CD4-positive, alpha-beta T cell treated with Interferon alpha-2 for 1 hour (primary cell): Measurements from ENCODE around the gene UBQLN4.
"Not testable (repeated sequence)": the region's sequence is repeated elsewhere in the genome, so short reads cannot be mapped to it uniquely, and the experiment has no call there.

ENCODE experiments used
- DNase-seq, 2 donors: peaks; one replicate each; pipeline ENCODE4 v3.0.0-alpha.2; 2020 to 2022

The UBQLN4 gene

DNA sequence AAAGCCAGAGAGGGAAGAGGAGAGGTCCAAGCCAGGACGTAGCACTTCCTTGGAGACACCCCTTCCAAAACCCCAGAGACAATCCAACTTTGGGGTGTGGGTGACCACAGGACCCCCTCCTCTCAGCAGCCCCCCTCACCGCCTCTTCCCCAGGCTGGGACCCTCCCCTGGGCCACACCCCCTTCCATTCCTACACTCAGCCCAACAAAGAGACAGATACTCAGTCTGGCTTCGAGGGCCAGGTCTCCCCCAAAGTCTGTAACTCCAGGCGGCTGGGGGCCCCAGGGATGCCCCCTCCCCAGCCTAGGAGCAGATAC is 27.2 kb upstream of the UBQLN4 start:
- no peak for DNase-seq

DNA sequence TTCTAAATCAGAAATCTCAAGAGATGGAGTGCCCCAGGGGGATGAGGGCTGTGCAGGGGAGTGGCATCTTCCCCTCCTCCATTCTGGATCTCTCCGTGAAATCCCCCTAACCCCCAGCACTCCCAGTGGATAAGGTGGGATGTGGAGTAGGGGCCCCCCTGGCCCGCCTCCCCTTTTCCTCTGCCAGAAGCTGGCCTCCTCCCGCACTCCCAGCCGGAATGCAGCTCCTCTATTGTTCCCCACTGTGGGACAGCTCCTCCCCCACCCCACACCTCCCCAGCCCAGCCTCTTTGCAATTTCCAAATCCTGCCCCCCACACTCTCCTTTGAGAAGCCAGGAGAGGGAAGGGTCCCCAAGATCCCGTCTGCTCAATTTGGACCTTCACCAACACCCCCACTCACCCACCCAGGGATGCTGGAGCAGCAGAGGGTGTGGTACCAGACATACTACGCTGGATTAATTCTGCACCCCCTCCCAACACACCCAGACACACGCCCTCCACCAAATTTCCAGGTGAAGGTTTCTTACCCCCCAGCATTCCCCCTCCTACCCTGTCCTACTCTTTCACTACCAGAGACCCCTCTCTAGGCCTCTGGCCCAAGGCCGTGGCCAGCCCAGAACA is 26.8 kb upstream of the UBQLN4 start:
- no peak for DNase-seq

DNA sequence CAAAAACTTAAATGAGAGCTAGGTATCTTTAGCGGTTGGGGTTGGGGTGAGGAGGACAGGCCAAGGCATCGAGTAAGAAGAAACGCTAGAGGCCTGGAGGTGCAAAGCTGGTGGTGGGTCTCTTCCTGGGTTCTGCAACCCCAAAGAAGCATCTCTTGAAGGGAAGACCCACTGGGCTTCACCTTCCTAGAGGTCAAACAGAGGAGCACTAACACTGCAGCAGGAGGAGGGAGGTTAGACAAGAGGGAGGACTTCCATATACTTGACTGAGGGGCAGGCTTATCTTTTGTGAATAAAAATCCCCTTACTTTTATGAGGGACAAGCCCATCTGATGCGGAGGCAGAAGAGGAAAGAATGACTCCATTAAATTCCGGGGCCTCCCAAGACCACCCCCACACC is 26.2 kb upstream of the UBQLN4 start:
- no peak for DNase-seq

DNA sequence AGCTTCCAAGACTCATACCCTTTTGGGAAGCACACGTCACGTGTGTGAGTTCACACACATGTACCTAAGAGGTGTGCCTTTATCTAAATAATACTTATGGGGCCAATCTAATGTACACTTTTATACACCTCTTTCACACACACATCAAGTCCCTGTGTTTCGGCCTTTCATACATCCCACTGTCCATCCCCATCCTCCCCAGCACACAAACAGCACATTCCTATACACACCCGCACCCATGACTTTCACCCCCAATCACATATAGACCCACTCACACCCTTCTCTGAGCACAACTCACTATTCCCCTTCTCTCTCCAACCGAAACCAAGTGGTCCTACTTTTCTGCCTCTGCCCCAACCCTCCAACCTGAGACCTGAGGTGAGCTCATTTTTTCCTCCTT is 25.1 kb upstream of the UBQLN4 start:
- no peak for DNase-seq

DNA sequence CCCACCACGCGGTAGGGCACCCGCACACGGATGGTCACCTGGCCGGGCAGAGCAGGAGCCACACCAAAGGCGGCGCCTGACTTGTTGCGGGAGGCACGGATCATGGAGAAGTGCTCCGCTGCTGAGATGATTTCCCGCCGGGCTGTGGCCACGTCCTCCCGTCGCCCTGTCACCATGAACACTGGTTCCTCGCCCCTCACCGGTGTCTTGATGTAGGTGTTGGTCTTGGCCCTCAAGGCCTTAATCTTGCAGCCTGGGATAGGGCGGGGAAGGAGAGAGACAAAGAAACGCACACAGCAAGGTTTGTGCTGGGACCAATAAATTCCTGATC is 23.8 kb upstream of the UBQLN4 start:
- DNase-seq = no peak

DNA sequence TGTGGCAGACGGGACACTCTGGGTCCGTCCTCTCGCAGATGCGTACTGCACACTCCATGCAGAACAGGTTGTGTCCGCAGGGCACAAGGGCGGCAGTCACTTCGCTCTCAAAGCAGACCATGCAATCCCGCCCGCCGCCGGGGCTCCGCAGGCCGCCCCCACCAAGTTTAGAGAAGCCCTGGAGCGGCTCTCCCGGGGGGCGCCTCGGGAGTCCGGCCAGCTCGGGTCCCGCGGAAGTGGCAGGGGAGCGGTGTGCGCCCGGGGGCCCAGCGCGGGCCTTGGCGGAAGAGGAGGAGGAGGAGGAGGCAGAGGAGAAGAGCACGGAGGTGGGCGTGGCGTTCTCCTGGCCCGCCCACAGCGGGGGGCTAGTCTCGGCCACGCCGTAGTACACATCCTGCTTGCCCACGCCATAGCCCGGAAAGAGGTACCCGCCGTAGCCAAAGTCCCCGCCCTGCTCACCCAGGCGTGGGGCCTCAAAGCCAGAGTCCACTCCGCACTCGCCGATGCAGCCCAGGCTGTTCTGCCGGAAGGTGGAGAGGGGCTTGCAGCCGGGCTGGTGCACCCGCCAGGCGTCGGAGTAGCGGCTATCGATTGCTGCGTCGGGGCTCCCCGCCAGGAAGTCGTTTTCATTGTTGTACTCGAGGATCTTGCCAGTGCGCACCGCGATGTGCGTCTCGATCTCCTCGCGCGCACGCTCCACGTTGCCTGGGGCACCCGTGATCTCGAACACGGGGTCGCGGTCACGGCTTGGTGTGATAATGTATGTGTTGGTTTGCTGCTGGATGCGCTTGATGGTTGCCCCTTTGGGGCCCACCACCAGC is 23.2 kb upstream of the UBQLN4 start:
- peak in 1 of 2 donors; percentile 35 for DNase-seq

DNA sequence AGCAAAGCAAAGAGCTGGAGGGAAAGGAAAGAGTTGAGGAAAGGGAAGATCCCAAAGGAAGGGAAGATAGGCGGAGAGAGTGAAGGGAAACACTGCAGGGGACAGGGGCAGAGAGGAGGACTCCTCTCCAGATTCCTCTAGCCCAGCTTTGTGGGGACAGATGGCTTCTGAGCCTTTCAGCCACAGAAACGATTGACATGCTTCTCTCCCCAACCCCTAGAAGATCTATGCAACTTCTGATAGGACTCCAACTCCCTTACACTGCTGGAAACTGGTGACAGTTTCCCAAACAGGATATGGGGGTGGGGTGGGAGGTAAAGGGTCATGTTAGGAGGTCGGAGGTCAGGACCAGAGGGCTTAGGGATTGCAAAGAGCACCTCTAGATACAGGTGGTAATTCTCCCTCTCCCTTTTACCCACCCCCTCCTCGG is 22.2 kb upstream of the UBQLN4 start:
- DNase-seq = no peak

DNA sequence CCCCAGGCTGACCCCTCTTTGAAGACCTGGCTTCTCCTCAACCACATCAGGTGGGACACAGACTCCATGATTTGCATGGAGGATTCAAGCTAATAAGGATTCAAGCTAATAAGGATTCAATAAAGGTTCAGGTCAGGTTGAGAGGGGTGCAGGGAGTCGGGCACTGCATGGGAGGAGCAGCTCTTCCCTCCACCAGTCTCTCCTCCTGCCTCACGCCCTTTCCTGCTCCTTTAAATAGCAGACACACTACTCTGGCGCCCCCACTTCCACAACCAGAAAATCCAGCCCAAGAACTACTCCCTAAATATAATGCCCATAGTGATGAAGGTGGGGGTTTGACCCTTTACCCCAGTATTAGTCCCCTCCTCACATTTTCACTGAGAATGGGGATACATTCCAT is 21.6 kb upstream of the UBQLN4 start:
- no peak for DNase-seq

DNA sequence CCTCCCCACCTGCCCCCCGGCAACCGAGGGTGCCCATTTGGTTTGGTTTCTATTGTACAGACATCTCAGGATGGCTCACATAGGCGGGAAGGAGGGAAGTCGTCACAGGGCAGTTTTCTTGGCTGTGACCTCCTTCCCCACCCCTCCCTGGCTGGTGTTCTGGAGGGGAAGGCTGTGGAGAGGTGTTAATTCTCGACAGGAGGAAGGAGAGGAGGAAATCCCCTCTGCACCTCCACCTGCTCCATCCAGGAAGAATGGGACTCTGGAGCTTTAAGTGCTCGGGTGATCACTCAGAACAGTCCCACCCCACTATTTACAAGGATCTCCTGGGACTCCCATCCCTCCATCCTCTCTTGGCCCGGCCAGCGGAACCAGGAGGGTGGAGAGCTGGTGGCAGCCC is 21.1 kb upstream of the UBQLN4 start:
- no peak for DNase-seq

DNA sequence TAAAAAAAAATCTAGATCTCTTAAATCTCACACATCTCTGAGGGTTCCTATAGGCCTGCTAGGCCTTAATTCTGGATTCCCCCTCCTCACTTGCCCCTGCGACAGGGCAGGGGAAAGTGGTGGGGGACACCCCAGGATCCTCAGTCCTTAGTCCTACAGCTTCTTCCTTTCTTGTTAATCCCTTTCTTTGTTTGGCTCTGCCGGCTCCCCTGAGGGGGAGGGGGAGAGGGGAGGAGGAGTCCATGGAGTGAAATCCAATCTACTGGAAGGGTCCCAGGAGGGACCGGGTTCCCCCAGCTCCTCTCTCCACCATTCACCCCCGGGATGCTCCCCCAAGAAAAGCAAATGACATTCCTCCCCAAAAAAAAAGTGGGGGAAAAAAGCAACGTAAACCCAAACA is 20.1 kb upstream of the UBQLN4 start:
- DNase-seq = no peak

DNA sequence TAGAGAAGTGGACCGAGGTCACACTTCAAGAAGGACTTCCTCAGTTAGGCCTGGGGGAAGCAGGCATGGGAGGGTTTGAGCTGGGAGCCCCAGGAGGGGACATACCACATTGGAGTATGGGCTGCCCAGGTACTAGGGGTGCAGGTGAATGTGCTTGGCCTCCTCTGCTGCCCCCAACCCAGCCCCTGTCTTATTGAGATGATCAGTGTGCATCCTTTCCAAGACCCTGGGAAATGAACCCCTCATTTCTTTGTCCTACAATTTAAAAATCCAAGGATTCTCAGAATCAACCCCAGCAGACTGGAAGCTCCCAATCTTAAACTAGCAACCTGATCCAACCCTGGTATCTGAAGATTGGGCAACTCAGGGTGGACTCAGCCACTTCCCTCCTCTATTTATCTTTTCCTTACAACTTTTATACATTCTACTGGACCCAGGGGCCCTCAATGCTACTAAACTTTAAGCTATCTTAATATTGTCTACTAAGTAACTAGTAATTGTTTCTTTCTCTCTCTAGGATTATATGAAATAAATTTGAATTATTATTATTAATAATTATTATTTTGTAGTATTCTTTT is 19.6 kb upstream of the UBQLN4 start:
- DNase-seq = no peak

DNA sequence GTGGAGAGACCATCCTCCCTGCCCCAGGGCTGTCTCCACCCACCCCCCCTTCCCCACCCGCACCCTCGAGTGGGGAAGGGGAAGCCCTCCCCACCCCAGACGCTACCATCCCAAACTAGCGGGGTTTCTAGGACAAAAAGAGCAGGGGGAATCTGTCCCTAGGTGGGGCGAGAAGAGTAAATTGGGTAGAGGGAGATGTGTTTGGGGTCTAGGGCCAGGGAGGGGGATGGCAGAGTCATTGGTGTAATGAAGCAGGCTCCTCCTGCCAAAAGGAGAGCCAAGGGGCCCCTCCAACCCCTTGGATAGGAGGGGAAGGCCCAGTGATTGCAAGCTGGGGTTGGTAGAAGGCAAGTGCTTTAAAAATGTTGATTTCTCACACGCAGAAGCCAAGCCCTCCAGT is 18.7 kb upstream of the UBQLN4 start:
- DNase-seq = no peak

DNA sequence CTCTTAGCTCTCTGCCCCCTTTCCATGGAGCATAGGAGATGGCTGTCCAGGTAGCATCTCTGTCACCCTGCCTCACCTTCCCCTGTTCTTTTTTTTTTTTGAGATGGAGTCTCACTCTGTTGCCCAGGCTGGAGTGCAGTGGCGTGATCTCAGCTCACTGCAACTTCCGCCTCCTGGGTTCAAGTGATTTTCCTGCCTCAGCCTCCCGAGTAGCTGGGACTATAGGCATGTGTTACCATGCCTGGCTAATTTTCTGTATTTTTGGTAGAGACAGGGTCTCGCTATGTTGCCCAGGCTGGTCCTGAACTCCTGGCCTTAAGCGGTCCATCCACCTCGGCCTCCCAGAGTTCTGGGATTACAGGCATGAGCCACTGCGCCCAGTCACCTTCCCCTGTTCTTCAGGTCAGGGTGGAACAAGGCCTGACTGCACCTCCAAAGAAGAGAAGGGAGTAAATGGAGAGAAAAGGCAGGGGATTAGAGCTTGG is 17.8 kb upstream of the UBQLN4 start:
- DNase-seq = not testable (repeated sequence)

DNA sequence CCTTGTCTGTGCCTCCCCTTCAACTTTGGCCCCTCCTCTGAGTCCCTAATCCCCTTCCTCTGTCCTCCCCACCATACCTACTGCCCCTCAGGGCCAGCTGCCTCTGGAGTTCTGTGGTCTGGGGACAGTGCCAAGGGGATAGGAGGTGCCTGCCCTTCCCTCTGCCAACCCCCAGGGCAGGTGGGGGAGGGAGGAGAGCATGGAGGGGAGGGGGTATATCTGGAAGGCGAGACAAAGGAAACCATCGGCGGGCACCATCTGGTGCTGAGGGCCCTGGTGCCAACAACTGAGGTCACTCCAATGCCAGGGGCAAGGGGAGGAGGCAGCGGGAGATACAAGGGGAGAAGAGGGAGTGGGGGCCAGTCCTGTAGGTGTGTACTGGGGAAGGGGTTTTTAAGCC is 16.9 kb upstream of the UBQLN4 start:
- DNase-seq = no peak

DNA sequence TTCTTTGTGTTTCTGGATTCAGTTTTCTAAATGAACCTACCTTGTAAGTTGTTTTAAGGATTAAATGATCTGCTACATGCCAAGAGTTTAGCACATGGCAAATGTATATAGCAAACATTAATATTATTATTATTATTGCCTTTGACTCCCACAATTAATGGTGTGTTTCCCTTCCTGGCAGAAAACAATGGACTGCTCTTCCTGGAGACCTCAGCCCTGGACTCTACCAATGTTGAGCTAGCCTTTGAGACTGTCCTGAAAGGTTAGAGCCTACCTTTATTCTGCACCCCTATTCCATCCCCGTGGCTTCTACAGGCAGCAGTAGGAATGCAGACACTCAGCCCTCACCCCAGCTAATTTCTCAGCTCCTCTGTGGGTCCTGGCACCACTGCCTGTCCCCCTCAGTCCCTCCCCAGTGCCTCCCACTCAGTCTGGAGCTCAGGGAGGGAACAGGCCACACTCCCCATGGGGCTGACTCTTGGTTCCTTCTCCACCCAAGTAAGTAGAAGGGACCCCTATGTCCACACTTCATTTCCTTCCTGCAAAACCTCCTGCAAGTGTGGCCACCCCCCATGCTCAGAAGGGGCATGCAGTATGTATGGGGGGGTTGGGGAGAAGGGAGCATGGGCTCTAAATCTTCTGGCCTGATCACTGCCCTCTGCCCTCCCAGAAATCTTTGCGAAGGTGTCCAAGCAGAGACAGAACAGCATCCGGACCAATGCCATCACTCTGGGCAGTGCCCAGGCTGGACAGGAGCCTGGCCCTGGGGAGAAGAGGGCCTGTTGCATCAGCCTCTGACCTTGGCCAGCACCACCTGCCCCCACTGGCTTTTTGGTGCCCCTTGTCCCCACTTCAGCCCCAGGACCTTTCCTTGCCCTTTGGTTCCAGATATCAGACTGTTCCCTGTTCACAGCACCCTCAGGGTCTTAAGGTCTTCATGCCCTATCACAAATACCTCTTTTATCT is 16.2 kb upstream of the UBQLN4 start:
- DNase-seq = no peak

DNA sequence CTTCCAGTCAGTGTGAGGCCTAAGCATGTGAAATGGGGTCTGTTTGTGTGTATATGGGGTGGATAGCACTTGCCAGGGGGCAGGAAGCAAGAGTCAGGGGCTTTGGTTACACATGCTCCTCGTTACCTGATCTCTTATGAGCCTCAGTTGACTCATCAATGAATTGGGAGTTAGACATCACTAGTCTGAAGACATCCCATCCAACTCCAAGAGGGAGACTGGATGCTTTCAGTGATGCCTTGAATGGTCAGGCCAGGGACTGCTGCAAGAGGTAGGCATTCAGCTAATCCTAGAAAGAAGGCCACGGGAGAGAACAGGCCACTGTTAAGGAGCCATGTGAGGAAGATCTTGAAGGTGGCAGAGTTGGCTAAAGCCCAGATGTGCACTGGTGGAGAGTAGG is 13.7 kb upstream of the UBQLN4 start:
- no peak for DNase-seq

DNA sequence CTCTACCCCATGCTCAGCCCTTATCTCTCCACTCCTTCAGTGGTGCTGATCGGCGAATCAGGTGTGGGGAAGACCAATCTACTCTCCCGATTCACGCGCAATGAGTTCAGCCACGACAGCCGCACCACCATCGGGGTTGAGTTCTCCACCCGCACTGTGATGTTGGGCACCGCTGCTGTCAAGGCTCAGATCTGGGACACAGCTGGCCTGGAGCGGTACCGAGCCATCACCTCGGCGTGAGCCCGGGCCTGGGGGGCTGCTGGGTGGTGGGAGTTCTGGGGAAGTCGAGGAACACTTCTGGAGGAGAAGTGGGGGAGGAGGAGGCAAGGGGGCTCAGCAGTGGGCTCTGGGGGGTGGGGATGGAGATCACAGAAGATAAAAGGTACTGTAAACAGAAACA is 12.3 kb upstream of the UBQLN4 start:
- no peak for DNase-seq

DNA sequence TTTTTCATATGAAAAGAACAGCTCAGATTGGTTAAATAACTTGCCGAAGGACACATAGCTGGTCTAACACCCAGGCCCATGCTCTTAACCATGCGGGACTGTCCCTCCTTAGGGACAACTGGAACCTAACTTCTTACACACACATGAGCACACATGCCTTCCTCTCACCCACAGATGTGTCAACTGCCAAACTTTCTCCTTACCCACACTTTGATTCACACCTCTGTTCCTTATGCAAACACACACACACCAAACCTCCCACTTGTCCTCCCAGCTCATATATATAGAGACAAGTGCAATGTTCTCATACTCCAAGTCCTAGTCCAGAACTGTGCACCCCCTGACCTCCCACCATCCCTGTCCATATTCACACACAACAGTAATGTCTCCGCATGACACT is 11.6 kb upstream of the UBQLN4 start:
- no peak for DNase-seq

DNA sequence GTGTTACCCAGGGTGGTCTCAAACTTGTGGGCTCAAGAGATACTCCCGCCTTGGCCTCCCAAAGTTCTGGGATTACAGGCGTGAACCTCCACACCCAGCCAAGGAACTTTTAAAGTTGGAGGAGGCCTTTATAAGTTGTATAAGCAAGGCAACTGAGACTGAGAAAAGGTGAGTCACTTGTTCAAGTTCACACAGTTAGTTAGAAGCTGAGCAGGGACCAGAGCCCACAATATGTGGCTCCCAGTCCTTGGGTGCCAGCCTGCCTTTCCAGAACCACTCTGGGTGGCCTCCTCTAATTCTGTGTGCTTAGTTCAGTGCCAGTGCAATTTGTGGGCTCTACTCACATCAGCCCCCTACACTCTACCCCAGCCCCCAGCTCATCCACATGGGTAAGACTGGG is 11.0 kb upstream of the UBQLN4 start:
- no peak for DNase-seq

DNA sequence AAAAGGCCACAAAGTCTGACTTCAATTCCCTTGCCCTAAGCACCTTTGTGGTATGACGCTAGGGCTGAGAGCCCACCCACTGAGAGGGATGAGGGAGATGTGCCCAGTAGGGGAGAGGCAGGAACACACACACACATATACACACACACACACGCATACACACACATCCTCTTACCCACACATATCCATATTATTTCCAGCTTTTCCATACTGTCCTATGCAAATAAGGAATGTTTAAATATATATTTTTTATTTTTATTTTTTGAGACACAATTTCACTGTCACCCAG is 10.3 kb upstream of the UBQLN4 start:
- DNase-seq = no peak

DNA sequence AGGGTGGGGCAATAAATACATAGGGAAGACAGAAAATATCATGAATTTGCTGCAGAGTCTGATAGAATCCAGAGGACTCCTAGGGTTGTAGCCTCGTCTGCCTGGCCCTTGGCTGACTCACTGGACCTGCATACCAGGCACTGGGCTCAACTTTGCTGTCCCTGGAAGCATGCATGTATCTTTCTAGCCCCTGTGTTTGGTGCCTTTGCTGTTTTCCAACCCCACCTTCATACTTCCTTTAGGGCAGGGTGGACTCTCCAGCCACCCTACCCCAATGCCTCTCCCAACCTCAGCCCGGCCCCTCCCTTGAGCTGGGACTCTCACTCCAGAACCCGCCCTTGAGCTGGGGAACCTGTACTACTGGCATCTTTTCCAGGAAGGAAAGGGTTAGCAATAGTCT is 8.6 kb upstream of the UBQLN4 start:
- no peak for DNase-seq

DNA sequence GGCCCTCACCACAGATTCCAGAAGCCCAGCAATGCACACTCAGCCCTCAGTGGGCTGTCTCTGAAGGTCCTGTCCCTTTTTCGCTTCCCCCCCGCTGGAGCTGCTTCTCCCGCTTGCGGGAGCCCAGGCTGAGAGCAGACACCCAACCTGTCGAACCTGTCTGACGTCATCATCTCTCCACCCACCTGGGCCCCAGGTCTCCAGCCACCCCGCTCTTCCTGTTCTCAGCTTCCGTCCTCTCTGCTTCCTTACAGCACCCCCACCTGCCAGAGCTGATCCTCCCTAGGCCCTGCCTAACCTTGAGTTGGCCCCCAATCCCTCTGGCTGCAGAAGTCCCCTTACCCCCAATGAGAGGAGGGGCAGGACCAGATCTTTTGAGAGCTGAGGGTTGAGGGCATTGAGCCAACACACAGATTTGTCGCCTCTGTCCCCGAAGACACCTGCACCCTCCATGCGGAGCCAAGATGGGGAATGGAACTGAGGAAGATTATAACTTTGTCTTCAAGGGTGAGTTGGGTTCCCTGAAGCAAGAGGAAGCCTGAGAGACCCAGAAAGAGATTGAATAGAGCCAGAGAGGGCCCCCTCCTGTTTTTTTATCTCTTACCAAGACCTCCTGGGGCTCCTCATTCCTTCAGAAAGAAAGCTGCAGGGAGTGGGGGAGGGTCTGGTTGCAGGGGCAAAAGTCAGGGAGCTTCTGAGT is 7.5 kb upstream of the UBQLN4 start, which contains the start of gene RAB25:
RAB25 (plus strand) TSS at position 224 of the 700 bp plus-strand sequence; CDS start at position 465, 241 bp downstream.
- no peak for DNase-seq

DNA sequence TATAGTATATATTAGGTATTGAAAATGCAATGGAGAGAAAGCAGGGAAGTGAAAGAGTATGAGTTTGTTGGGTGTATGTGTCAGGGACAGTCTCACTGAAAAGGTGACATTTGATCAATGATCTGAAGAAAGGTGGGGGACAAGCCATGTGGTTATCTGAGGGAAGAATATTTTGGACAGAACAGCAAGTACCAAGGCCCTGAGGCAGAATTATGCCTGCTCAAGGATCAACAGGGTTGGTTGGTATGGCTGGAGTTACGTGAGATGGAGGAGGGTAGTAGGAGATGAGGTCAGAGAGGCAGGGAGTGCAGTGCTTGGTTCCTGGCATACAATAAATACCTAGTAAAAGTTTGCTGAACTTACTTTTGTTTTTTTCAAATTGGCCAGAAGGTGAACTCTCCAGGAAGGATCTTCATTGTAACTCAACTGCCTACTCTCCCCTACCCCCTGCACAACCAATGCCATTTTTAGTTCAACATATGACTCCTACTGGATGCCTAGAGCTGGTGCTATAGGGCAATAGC is 2.8 kb upstream of the UBQLN4 start:
- no peak for DNase-seq
